ENCODE measurements around the gene CCSER1. TPM values are rescaled to one million over a fixed set of nuclear protein-coding genes. Genes with fewer than 3 reads are reported as not detected.
"Not testable (repeated sequence)": the region's sequence is repeated elsewhere in the genome, so short reads cannot be mapped to it uniquely, and the experiment has no call there.

The CCSER1 gene
- total RNA-seq, 1 donor from 2014 or later: not detected

DNA sequence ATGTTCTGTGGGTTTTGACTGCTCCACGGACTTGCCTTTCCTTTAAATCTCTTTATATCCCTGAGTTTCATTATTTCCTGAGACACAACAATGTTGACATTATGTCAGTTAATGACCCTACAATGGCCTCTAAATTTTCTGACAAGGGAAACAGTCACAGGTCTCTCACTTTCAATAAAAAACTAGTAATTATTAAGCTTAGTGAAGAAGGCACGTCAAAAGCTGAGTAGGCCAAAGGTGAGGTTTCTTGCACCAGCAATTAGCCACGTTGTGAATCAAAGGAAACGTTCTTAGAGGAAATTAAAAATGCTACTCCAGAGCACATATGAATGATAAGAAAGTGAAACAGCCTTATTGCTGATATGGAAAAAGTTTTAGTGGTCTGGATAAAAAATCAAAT, 1246.4 kb downstream of the CCSER1 start:
- no peak overlapping the region for H3K27ac Mint-ChIP-seq (ENCODE audit: unreplicated experiment)
- H3K4me3 Mint-ChIP-seq (ENCODE audit: unreplicated experiment): no peak overlapping the region
- no peaks in the 10 kb centered on the region for H3K27me3 Mint-ChIP-seq (ENCODE audit: low read depth)
- no peaks in the 10 kb centered on the region for H3K36me3 Mint-ChIP-seq (ENCODE audit: low read depth)
- H3K4me1 Mint-ChIP-seq (ENCODE audit: low read depth): no peaks in the 10 kb centered on the region
- TF ChIP-seq, protein P1, sequence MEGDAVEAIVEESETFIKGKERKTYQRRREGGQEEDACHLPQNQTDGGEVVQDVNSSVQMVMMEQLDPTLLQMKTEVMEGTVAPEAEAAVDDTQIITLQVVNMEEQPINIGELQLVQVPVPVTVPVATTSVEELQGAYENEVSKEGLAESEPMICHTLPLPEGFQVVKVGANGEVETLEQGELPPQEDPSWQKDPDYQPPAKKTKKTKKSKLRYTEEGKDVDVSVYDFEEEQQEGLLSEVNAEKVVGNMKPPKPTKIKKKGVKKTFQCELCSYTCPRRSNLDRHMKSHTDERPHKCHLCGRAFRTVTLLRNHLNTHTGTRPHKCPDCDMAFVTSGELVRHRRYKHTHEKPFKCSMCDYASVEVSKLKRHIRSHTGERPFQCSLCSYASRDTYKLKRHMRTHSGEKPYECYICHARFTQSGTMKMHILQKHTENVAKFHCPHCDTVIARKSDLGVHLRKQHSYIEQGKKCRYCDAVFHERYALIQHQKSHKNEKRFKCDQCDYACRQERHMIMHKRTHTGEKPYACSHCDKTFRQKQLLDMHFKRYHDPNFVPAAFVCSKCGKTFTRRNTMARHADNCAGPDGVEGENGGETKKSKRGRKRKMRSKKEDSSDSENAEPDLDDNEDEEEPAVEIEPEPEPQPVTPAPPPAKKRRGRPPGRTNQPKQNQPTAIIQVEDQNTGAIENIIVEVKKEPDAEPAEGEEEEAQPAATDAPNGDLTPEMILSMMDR (IDR thresholded peaks at IDR 0.05): no peak
- no peak for DNase-seq (ENCODE audit: low spot score)
- peaks cover 23% of the 10 kb centered on the region for H3K9me3 Mint-ChIP-seq (ENCODE audit: low read depth)

DNA sequence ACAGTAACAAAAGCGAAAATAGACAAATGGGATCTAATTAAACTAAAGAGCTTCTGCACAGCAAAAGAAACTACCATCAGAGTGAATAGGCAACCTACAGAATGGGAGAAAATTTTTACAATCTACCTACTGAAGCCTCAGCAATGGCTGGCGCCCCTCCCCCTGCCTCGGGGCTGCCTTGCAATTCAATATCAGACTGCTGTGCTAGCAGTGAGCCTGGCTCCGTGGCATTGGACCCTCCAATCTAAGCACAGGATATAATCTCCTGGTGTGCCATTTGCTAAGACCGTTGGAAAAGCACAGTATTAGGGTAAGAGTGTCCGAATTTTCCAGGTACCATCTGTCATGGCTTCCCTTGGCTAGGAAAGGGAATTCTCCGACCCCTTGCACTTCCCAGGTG, 1278.2 kb downstream of the CCSER1 start:
- not testable (repeated sequence) for H3K27ac Mint-ChIP-seq (ENCODE audit: unreplicated experiment); DNase-seq (ENCODE audit: low spot score); H3K27me3 Mint-ChIP-seq (ENCODE audit: low read depth)

DNA sequence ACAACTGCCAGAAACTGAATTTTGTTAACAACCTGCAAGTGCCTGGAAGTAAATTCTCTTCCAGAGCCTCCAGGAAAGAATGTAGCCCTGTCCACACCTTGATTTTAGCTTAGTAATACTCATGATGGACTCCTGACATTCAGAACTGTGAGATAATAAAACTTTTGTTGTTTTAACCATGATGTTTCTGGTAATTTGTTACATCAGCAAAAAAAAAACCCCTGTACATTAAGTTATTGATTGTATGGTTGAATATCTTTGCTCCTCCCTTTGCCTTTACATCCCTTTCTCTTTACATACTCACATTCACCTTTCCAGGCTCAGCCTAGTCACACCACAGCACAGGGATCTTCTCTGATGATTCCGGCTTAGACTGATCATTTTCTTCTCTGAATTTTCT, 1294.8 kb downstream of the CCSER1 start:
- TF ChIP-seq, protein P1 (IDR thresholded peaks at IDR 0.05): no peak
- Mint-ChIP-seq H3K36me3 (ENCODE audit: low read depth) (no peaks in the 10 kb centered on the region), H3K4me1 (ENCODE audit: low read depth) (no peaks in the 10 kb centered on the region), H3K27me3 (ENCODE audit: low read depth) (no peaks in the 10 kb centered on the region), H3K9me3 (ENCODE audit: low read depth) (peaks cover 28% of the 10 kb centered on the region), H3K27ac (ENCODE audit: unreplicated experiment) (no peak overlapping the region), H3K4me3 (ENCODE audit: unreplicated experiment) (no peak overlapping the region)
- no peak for DNase-seq (ENCODE audit: low spot score)

More for the DNA sequence above, 1278.2 kb downstream of the CCSER1 start:
- not testable (repeated sequence) for H3K4me1 Mint-ChIP-seq (ENCODE audit: low read depth); H3K36me3 Mint-ChIP-seq (ENCODE audit: low read depth); H3K4me3 Mint-ChIP-seq (ENCODE audit: unreplicated experiment)
- peaks cover 26% of the 10 kb centered on the region for H3K9me3 Mint-ChIP-seq (ENCODE audit: low read depth)

DNA sequence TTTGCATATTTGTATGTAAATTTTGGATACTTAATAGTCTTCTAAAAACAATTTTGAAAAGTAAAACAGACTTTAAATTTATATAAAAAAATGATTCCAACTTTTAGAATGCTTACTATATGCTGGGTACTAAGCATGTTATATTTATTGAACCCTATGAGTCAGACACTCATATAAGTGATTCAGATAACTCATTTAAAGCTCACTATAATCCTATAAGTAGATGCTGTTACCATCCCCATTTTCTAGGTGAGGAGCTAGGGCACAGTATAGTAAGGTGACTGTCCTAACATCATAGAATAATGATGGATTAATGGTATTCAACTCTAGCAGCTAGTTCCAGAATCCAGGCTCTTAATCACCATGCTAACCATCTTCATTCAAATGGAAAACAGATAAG, 1299.5 kb downstream of the CCSER1 start:
- Mint-ChIP-seq H3K4me1 (ENCODE audit: low read depth) (no peaks in the 10 kb centered on the region), H3K27me3 (ENCODE audit: low read depth) (no peaks in the 10 kb centered on the region), H3K4me3 (ENCODE audit: unreplicated experiment) (no peak overlapping the region), H3K9me3 (ENCODE audit: low read depth) (no peaks in the 10 kb centered on the region), H3K27ac (ENCODE audit: unreplicated experiment) (no peak overlapping the region), H3K36me3 (ENCODE audit: low read depth) (no peaks in the 10 kb centered on the region)
- TF ChIP-seq, protein P1 (IDR thresholded peaks at IDR 0.05): no peak
- DNase-seq (ENCODE audit: low spot score): no peak

DNA sequence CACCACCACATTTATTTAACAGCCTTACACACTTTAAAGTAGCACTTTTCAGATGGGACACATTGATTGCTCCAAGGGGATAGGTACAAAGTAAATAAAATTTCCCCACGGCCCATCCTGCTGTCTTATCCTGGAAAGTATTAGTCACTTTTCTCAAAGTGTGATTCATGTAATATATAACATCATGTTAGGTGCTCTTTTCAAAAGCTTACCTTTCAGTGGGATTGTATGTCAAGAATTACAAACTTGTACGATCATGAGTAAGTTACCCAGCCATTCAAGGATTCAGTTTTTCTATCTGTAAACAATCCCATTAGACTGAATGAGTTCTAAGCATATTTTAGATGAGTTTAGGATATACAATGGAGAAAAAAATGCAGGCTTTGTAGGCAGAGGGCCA, 1300.0 kb downstream of the CCSER1 start:
- Mint-ChIP-seq H3K27ac (ENCODE audit: unreplicated experiment) (no peak overlapping the region), H3K9me3 (ENCODE audit: low read depth) (no peaks in the 10 kb centered on the region), H3K4me1 (ENCODE audit: low read depth) (no peaks in the 10 kb centered on the region), H3K27me3 (ENCODE audit: low read depth) (no peaks in the 10 kb centered on the region), H3K36me3 (ENCODE audit: low read depth) (no peaks in the 10 kb centered on the region), H3K4me3 (ENCODE audit: unreplicated experiment) (no peak overlapping the region)
- DNase-seq (ENCODE audit: low spot score): no peak
- TF ChIP-seq, protein P1 (IDR thresholded peaks at IDR 0.05): no peak

DNA sequence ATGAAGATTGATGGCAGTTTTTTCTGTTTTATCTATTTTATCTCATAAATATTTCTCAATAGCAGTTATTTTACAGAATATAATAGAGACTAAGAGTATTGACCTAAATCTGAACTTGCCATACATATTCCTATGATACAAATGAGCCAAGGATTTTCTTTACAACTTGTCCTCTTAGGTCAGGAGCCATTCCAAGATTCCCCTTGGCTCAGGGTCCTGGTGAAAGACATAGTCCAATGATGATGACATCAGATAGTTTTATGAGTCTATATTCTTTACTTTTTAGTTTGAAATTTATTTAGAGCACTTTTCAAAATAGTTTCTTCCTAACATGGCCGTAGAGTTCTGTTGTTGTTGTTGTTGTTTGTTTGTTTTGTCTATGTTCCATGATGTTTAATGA, 1307.4 kb downstream of the CCSER1 start:
- Mint-ChIP-seq H3K36me3 (ENCODE audit: low read depth) (no peaks in the 10 kb centered on the region), H3K4me1 (ENCODE audit: low read depth) (no peaks in the 10 kb centered on the region), H3K27me3 (ENCODE audit: low read depth) (no peaks in the 10 kb centered on the region), H3K27ac (ENCODE audit: unreplicated experiment) (no peak overlapping the region), H3K9me3 (ENCODE audit: low read depth) (peaks cover 6% of the 10 kb centered on the region), H3K4me3 (ENCODE audit: unreplicated experiment) (no peak overlapping the region)
- no peak for DNase-seq (ENCODE audit: low spot score)
- TF ChIP-seq, protein P1 (IDR thresholded peaks at IDR 0.05): no peak
